GM12891 (cell line): ENCODE results near the gene CXCR2.

ENCODE experiments used
- POLR2A ChIP-seq: IDR thresholded peaks from 2 replicates; pipeline ENCODE4 v1.6.1; 2011; ENCODE audit warnings: low read depth, low read length, control low read depth
- POLR2AphosphoS5 ChIP-seq: IDR thresholded peaks from 2 replicates; pipeline ENCODE4 v1.6.1; 2011; ENCODE audit warnings: low read depth, low read length, control low read depth
- SPI1 ChIP-seq: IDR thresholded peaks from 2 replicates; pipeline ENCODE4 v1.6.1; 2011; ENCODE audit warnings: low read depth, low read length, control low read depth

- TF ChIP-seq POLR2A (no peak), POLR2AphosphoS5 (no peak), SPI1 (no peak)
Observed at GRCh38 chr2:218128781-218129457, 3.1 kb downstream of the CXCR2 start.
